ENCODE data around the gene ADIRF. TPM values are rescaled to one million over a fixed set of nuclear protein-coding genes. Genes with fewer than 3 reads are reported as not detected.

Gene ADIRF
- total and polyA plus RNA-seq, 10 of the 15 experiments (the other 5 are each of a cell fraction or from before 2014, with no cell fraction given): 0.12 to 2.5 (median 0.70) TPM; not detected in 2

DNA sequence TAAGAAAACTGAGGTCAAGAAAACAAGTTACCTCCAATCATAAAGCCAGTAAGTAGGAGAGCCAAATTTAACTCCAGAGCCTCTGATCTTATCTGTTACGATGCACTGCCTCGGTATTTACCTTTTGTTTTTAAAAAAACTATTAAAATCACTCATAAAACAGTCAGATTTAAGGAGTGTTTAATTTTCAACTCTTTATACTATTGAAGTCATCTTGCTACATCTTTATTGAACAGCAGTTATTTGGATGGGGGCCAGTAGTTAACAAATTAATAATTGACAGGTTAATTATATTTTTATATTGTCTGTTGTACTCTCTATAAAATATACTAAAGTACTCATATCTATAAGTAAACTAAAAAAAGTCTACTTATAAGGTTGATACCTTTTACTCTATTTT lies 24.6 kb downstream of the ADIRF start:
- peaks cover 0 to 2% of the 10 kb centered on the region in 2 experiments; a peak in 1 of 4 replicates for H3K27me3 ChIP-seq (replicated peaks in 1 of 2; ENCODE audit: control insufficient read depth in 2 of 2, insufficient read depth in 2 of 2, low read length in 1 of 2)
- H4K20me1 ChIP-seq (ENCODE audit: control insufficient read depth, insufficient read depth): no peaks in the 10 kb centered on the region
- no peaks in the 10 kb centered on the region for H3K4me1 ChIP-seq (ENCODE audit: control insufficient read depth, insufficient read depth, low read length)
- in situ Hi-C loops (cut with MboI): no loop called here
- intact Hi-C loops (cut with micrococcal nuclease; ENCODE audit: unreplicated experiment): no loop called here
- no peaks in the 10 kb centered on the region for H3K9me3 ChIP-seq (replicated peaks; ENCODE audit: control insufficient read depth, insufficient read depth, low read length)
- no peaks in the 10 kb centered on the region for H3K36me3 ChIP-seq (ENCODE audit: control insufficient read depth in 2 of 2, insufficient read depth in 2 of 2, low read length in 1 of 2)
- no TSS peak for BruUV-seq (replicated peaks)
- no peak for FAIRE-seq
- RAD21 ChIA-PET (ENCODE audit: unreplicated experiment): no interaction called here
- no peak overlapping the region for H3K4me3 ChIP-seq
- no peak for ATAC-seq
- no peak overlapping the region for H3K27ac ChIP-seq (ENCODE audit: control insufficient read depth, insufficient read depth)
- DNase-seq (ENCODE audit: low read depth, low spot score): no peak
- H3K9ac ChIP-seq (ENCODE audit: control insufficient read depth, insufficient read depth, low read length): no peak overlapping the region
- no peak overlapping the region for H2AFZ ChIP-seq (ENCODE audit: control insufficient read depth, low read depth, low read length)
- H3K79me2 ChIP-seq (ENCODE audit: control insufficient read depth, insufficient read depth, low read length): no peaks in the 10 kb centered on the region
- POLR2A ChIA-PET: no interaction called here
- 55% methylated on average over 2 of the region's 2 CpGs for WGBS (ENCODE audit: insufficient coverage, insufficient replicate concordance, low lambda C conversion rate, missing lambda C conversion rate)
- no peak overlapping the region for H3K4me2 ChIP-seq (ENCODE audit: control insufficient read depth, insufficient read depth)
- SMC1A ChIA-PET (ENCODE audit: uncharacterized antibody, unreplicated experiment): no interaction called here
- CTCF ChIA-PET: no interaction called here
- TF ChIP-seq SUZ12 (IDR thresholded peaks at IDR 0.05; ENCODE audit: unreplicated experiment) (no peak), PAX5 (IDR thresholded peaks at IDR 0.05; ENCODE audit: borderline replicate concordance, low read depth, low read length) (no peak), BCL11A (IDR thresholded peaks at IDR 0.05; ENCODE audit: low read depth, low read length) (no peak), ZZZ3 (IDR thresholded peaks at IDR 0.05; ENCODE audit: control insufficient read depth, insufficient read length, low read depth) (no peak), MYC (IDR thresholded peaks at IDR 0.05; ENCODE audit: insufficient read depth, insufficient read length, insufficient replicate concordance, low read length, severe bottlenecking) (no peak), IKZF1 (conservative IDR thresholded peaks at IDR 0.05) (no peak), EZH2 (IDR thresholded peaks at IDR 0.05; ENCODE audit: borderline replicate concordance, control insufficient read depth, low read depth, low read length) (no peak), BHLHE40 (IDR thresholded peaks at IDR 0.05; ENCODE audit: borderline replicate concordance in 1 of 2, low read depth in 2 of 2, low read length in 1 of 2) (no peak), CHD1 (IDR thresholded peaks at IDR 0.05; ENCODE audit: low read depth, low read length) (no peak), STAT1 (conservative IDR thresholded peaks at IDR 0.05) (no peak), YY1 (IDR thresholded peaks at IDR 0.05; ENCODE audit: low read depth, low read length) (no peak), SMC3 (IDR thresholded peaks at IDR 0.05; ENCODE audit: borderline replicate concordance, low read length) (no peak), SIX5 (IDR thresholded peaks at IDR 0.05; ENCODE audit: low read depth, low read length, severe bottlenecking) (no peak), POLR2A (IDR thresholded peaks at IDR 0.05; ENCODE audit: low read depth, low read length) (no peak)
- TF ChIP-seq, protein P1, sequence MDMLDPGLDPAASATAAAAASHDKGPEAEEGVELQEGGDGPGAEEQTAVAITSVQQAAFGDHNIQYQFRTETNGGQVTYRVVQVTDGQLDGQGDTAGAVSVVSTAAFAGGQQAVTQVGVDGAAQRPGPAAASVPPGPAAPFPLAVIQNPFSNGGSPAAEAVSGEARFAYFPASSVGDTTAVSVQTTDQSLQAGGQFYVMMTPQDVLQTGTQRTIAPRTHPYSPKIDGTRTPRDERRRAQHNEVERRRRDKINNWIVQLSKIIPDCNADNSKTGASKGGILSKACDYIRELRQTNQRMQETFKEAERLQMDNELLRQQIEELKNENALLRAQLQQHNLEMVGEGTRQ (IDR thresholded peaks at IDR 0.05; ENCODE audit: borderline replicate concordance, low read depth, low read length): no peak
- TF ChIP-seq, protein P2, sequence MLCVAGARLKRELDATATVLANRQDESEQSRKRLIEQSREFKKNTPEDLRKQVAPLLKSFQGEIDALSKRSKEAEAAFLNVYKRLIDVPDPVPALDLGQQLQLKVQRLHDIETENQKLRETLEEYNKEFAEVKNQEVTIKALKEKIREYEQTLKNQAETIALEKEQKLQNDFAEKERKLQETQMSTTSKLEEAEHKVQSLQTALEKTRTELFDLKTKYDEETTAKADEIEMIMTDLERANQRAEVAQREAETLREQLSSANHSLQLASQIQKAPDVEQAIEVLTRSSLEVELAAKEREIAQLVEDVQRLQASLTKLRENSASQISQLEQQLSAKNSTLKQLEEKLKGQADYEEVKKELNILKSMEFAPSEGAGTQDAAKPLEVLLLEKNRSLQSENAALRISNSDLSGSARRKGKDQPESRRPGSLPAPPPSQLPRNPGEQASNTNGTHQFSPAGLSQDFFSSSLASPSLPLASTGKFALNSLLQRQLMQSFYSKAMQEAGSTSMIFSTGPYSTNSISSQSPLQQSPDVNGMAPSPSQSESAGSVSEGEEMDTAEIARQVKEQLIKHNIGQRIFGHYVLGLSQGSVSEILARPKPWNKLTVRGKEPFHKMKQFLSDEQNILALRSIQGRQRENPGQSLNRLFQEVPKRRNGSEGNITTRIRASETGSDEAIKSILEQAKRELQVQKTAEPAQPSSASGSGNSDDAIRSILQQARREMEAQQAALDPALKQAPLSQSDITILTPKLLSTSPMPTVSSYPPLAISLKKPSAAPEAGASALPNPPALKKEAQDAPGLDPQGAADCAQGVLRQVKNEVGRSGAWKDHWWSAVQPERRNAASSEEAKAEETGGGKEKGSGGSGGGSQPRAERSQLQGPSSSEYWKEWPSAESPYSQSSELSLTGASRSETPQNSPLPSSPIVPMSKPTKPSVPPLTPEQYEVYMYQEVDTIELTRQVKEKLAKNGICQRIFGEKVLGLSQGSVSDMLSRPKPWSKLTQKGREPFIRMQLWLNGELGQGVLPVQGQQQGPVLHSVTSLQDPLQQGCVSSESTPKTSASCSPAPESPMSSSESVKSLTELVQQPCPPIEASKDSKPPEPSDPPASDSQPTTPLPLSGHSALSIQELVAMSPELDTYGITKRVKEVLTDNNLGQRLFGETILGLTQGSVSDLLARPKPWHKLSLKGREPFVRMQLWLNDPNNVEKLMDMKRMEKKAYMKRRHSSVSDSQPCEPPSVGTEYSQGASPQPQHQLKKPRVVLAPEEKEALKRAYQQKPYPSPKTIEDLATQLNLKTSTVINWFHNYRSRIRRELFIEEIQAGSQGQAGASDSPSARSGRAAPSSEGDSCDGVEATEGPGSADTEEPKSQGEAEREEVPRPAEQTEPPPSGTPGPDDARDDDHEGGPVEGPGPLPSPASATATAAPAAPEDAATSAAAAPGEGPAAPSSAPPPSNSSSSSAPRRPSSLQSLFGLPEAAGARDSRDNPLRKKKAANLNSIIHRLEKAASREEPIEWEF (IDR thresholded peaks at IDR 0.05; ENCODE audit: insufficient replicate concordance, low read depth, low read length): no peak
- TF ChIP-seq, protein P3, sequence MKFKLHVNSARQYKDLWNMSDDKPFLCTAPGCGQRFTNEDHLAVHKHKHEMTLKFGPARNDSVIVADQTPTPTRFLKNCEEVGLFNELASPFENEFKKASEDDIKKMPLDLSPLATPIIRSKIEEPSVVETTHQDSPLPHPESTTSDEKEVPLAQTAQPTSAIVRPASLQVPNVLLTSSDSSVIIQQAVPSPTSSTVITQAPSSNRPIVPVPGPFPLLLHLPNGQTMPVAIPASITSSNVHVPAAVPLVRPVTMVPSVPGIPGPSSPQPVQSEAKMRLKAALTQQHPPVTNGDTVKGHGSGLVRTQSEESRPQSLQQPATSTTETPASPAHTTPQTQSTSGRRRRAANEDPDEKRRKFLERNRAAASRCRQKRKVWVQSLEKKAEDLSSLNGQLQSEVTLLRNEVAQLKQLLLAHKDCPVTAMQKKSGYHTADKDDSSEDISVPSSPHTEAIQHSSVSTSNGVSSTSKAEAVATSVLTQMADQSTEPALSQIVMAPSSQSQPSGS (IDR thresholded peaks at IDR 0.05; ENCODE audit: low read length): no peak

Data from GM12878 (cell line).